Neuron (in vitro differentiated cells): ENCODE results near the gene NEDD8.
A peak's percentile ranks its signal among the peaks of the same experiment; 100 is the strongest.

Experiments
- H2AFZ ChIP-seq: one replicate; pipeline ENCODE4 v1.6.1; 2013; ENCODE audit warnings: low read depth, mild to moderate bottlenecking, inconsistent platforms, low read length, moderate library complexity
- H3K27me3 ChIP-seq: one replicate; pipeline ENCODE4 v1.6.1; 2013; ENCODE audit warnings: low read length; ENCODE audit not compliant: insufficient read depth
- H3K36me3 ChIP-seq: one replicate; pipeline ENCODE4 v1.6.1; 2013; ENCODE audit warnings: low read length; ENCODE audit not compliant: insufficient read depth
- H3K4me1 ChIP-seq: one replicate; pipeline ENCODE4 v1.6.1; 2013; ENCODE audit warnings: low read length; ENCODE audit not compliant: insufficient read depth
- H3K4me3 ChIP-seq: 2 replicates; pipeline ENCODE4 v1.5.1; 2013; ENCODE audit warnings: mild to moderate bottlenecking, low read length, moderate library complexity
- H3K9me3 ChIP-seq: one replicate; pipeline ENCODE4 v1.6.1; 2013; ENCODE audit warnings: low read length

Gene NEDD8

GRCh38 chr14:24177891-24178290 is 54.3 kb downstream of the NEDD8 start:
- Histone ChIP-seq H2AFZ (no peak overlapping the region), H3K4me3 (no peak overlapping the region), H3K36me3 (peaks cover 45% of the 10 kb centered on the region), H3K9me3 (no peaks in the 10 kb centered on the region), H3K27me3 (no peaks in the 10 kb centered on the region), H3K4me1 (no peaks in the 10 kb centered on the region)

- Histone ChIP-seq H3K36me3 (peaks cover 39% of the 10 kb centered on the region), H2AFZ (no peak overlapping the region), H3K4me1 (no peaks in the 10 kb centered on the region), H3K4me3 (no peak overlapping the region), H3K27me3 (no peaks in the 10 kb centered on the region), H3K9me3 (no peaks in the 10 kb centered on the region)
Observed at GRCh38 chr14:24177041-24177825, 54.9 kb downstream of the NEDD8 start.

GRCh38 chr14:24176599-24176998 is 55.6 kb downstream of the NEDD8 start:
- no peak overlapping the region for H3K4me3 ChIP-seq
- no peaks in the 10 kb centered on the region for H3K4me1 ChIP-seq
- H3K36me3 ChIP-seq: peaks cover 32% of the 10 kb centered on the region
- H3K27me3 ChIP-seq: no peaks in the 10 kb centered on the region
- H2AFZ ChIP-seq: no peak overlapping the region
- no peaks in the 10 kb centered on the region for H3K9me3 ChIP-seq

- H3K27me3 ChIP-seq: no peaks in the 10 kb centered on the region
- H3K4me1 ChIP-seq: no peaks in the 10 kb centered on the region
- no peak overlapping the region for H2AFZ ChIP-seq
- H3K9me3 ChIP-seq: no peaks in the 10 kb centered on the region
- H3K4me3 ChIP-seq: no peak overlapping the region
- peaks cover 4% of the 10 kb centered on the region for H3K36me3 ChIP-seq
Observed at GRCh38 chr14:24172871-24173281, 59.3 kb downstream of the NEDD8 start.

- peaks cover 4% of the 10 kb centered on the region for H3K36me3 ChIP-seq
- no peaks in the 10 kb centered on the region for H3K4me1 ChIP-seq
- H3K27me3 ChIP-seq: no peaks in the 10 kb centered on the region
- H3K9me3 ChIP-seq: no peaks in the 10 kb centered on the region
- H2AFZ ChIP-seq: no peak overlapping the region
- peak overlapping the region; percentile 15 for H3K4me3 ChIP-seq
Observed at GRCh38 chr14:24172261-24172860, 59.8 kb downstream of the NEDD8 start.

GRCh38 chr14:24171422-24172260 is 60.5 kb downstream of the NEDD8 start, which contains the start of gene REC8:
Gene REC8 (plus strand): TSS chr14:24172080. CDS start chr14:24172553, 473 bp downstream.
- Histone ChIP-seq H3K9me3 (no peaks in the 10 kb centered on the region), H3K4me1 (no peaks in the 10 kb centered on the region), H2AFZ (no peak within 1 kb of the TSS), H3K27me3 (no peaks in the 10 kb centered on the region), H3K36me3 (peaks cover 3% of the 10 kb centered on the region), H3K4me3 (peak within 1 kb of the TSS; percentile 15)

GRCh38 chr14:24167469-24168114 is 64.6 kb downstream of the NEDD8 start:
- Histone ChIP-seq H2AFZ (no peak overlapping the region), H3K36me3 (peaks cover 33% of the 10 kb centered on the region), H3K9me3 (no peaks in the 10 kb centered on the region), H3K4me1 (no peaks in the 10 kb centered on the region), H3K27me3 (no peaks in the 10 kb centered on the region), H3K4me3 (no peak overlapping the region)
